Gastrocnemius medialis (tissue), 4 donors: Measurements from ENCODE around the gene ATP1B1.

Experiments used
- POLR2A ChIP-seq, 2 donors: fragments of 450-650 bp; IDR thresholded peaks; one replicate each; pipeline ENCODE4 v1.6.1; 2017; ENCODE audit warnings: antibody characterized with exemption in 2 of 2, mild to moderate bottlenecking in 2 of 2, moderate library complexity in 2 of 2
- TF ChIP-seq, protein P1 (sequence below), 5 experiments: fragments of 450-650 bp in 3 of 5; fragments of 200-600 bp in 2 of 5; sonication (generic) in 2 of 5; IDR thresholded peaks in 4 of 5; conservative IDR thresholded peaks in 1 of 5; 1 replicate in 4 of 5; 2 replicates in 1 of 5; pipeline ENCODE4 v1.5.1; 2016 to 2019; ENCODE audit warnings: antibody characterized with exemption in 5 of 5, mild to moderate bottlenecking in 3 of 5, moderate library complexity in 3 of 5

DNA sequence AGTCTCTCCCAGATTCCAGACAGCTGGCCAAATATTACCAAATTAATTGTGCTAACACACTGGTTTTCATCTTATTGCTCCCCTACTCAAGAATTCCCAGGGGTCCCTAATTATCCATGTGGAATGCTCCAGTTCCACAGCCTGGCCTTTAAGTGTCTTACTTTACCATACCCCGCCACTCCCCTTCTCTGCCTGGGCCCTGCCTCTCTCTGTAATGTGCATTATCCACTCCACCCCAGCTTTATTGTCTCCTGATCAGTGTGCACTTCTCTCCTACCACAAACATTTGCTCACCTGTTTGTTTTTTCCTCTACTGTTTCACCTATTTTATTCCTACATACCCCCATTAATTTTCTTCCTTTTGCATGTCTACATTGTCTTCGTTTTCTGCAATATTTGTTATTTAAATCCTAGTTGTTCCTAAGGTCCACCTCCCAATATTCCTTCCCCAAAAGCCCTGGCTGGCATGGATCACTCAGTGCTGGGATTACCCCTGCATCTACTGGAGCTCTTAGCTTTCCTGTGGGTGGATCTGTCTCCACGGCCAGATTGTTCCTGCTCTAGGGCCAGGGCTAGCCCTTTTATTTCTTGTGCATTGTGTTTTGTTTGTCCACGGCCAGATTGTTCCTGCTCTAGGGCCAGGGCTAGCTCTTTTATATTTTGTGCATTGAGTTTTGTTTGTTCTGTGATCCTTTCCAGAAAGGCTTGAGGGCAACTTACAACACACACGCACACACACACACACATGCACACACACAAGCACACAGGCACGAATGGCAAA is 33.4 kb upstream of the ATP1B1 start:
- TF ChIP-seq, protein P1, sequence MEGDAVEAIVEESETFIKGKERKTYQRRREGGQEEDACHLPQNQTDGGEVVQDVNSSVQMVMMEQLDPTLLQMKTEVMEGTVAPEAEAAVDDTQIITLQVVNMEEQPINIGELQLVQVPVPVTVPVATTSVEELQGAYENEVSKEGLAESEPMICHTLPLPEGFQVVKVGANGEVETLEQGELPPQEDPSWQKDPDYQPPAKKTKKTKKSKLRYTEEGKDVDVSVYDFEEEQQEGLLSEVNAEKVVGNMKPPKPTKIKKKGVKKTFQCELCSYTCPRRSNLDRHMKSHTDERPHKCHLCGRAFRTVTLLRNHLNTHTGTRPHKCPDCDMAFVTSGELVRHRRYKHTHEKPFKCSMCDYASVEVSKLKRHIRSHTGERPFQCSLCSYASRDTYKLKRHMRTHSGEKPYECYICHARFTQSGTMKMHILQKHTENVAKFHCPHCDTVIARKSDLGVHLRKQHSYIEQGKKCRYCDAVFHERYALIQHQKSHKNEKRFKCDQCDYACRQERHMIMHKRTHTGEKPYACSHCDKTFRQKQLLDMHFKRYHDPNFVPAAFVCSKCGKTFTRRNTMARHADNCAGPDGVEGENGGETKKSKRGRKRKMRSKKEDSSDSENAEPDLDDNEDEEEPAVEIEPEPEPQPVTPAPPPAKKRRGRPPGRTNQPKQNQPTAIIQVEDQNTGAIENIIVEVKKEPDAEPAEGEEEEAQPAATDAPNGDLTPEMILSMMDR (IDR thresholded peaks at IDR 0.05 in 4 of 5, conservative IDR thresholded peaks at IDR 0.05 in 1 of 5) = no peak
- TF ChIP-seq POLR2A (IDR thresholded peaks at IDR 0.05) = no peak
